Measurements from ENCODE around the gene ITPR2.

DNA sequence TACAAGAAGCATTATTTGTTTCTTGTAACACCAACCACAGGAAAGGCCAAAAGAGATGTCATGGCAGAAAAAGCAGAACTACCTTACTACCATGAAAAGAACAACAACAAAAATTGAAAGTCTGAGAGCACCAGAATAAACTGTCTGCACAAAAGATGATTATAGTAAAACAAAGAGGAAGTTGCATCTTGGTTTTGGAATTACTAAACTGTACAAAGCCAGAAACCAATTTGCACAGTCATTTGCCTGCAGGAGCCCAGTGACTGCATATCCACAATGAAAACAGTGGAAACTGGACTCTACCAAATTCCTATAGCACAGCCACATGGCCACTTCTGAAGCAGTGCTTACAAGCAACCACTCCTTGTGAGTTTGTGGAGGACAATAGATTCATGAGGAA is 361.4 kb downstream of the ITPR2 start:
- TF ChIP-seq, protein P1, sequence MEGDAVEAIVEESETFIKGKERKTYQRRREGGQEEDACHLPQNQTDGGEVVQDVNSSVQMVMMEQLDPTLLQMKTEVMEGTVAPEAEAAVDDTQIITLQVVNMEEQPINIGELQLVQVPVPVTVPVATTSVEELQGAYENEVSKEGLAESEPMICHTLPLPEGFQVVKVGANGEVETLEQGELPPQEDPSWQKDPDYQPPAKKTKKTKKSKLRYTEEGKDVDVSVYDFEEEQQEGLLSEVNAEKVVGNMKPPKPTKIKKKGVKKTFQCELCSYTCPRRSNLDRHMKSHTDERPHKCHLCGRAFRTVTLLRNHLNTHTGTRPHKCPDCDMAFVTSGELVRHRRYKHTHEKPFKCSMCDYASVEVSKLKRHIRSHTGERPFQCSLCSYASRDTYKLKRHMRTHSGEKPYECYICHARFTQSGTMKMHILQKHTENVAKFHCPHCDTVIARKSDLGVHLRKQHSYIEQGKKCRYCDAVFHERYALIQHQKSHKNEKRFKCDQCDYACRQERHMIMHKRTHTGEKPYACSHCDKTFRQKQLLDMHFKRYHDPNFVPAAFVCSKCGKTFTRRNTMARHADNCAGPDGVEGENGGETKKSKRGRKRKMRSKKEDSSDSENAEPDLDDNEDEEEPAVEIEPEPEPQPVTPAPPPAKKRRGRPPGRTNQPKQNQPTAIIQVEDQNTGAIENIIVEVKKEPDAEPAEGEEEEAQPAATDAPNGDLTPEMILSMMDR (IDR thresholded peaks at IDR 0.05; ENCODE audit: insufficient read depth, low read length) = no peak
- TF ChIP-seq SPI1 (IDR thresholded peaks at IDR 0.05; ENCODE audit: borderline replicate concordance, low read depth) (peak; percentile 78; the same call in 1 of the 2 replicates), POLR2AphosphoS5 (IDR thresholded peaks at IDR 0.05; ENCODE audit: low read depth) (peak; percentile 31; the same call in 1 of the 2 replicates), GABPA (IDR thresholded peaks at IDR 0.05; ENCODE audit: low read depth) (no peak)
- TF ChIP-seq, protein P2, sequence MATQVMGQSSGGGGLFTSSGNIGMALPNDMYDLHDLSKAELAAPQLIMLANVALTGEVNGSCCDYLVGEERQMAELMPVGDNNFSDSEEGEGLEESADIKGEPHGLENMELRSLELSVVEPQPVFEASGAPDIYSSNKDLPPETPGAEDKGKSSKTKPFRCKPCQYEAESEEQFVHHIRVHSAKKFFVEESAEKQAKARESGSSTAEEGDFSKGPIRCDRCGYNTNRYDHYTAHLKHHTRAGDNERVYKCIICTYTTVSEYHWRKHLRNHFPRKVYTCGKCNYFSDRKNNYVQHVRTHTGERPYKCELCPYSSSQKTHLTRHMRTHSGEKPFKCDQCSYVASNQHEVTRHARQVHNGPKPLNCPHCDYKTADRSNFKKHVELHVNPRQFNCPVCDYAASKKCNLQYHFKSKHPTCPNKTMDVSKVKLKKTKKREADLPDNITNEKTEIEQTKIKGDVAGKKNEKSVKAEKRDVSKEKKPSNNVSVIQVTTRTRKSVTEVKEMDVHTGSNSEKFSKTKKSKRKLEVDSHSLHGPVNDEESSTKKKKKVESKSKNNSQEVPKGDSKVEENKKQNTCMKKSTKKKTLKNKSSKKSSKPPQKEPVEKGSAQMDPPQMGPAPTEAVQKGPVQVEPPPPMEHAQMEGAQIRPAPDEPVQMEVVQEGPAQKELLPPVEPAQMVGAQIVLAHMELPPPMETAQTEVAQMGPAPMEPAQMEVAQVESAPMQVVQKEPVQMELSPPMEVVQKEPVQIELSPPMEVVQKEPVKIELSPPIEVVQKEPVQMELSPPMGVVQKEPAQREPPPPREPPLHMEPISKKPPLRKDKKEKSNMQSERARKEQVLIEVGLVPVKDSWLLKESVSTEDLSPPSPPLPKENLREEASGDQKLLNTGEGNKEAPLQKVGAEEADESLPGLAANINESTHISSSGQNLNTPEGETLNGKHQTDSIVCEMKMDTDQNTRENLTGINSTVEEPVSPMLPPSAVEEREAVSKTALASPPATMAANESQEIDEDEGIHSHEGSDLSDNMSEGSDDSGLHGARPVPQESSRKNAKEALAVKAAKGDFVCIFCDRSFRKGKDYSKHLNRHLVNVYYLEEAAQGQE (IDR thresholded peaks at IDR 0.05; ENCODE audit: insufficient replicate concordance, low read depth) = no peak

All from HL-60 (cell line).